GM18907 (cell line): Measurements from ENCODE around the gene C21orf58.
"Not testable (repeated sequence)": the region's sequence is repeated elsewhere in the genome, so short reads cannot be mapped to it uniquely, and the experiment has no call there.

Source experiments
- ATAC-seq: cut with Tn5 transposase; IDR thresholded peaks from one replicate; pipeline ENCODE4 v1.9.1; 2021; ENCODE audit warnings: mild to moderate bottlenecking, moderate library complexity; ENCODE audit not compliant: unreplicated experiment

The C21orf58 gene

GRCh38 chr21:46325073-46325912 is 1.6 kb upstream of the C21orf58 start:
- peak; percentile 10 for ATAC-seq

- peak; percentile 57 for ATAC-seq
These were observed 861 bp upstream of the C21orf58 start for GRCh38 chr21:46324390-46325072.

- peak; percentile 15 for ATAC-seq
These were observed 402 bp downstream of the C21orf58 start for GRCh38 chr21:46323227-46323709.

- no peak for ATAC-seq
These were observed 1.1 kb downstream of the C21orf58 start for GRCh38 chr21:46322351-46323226.

DNA sequence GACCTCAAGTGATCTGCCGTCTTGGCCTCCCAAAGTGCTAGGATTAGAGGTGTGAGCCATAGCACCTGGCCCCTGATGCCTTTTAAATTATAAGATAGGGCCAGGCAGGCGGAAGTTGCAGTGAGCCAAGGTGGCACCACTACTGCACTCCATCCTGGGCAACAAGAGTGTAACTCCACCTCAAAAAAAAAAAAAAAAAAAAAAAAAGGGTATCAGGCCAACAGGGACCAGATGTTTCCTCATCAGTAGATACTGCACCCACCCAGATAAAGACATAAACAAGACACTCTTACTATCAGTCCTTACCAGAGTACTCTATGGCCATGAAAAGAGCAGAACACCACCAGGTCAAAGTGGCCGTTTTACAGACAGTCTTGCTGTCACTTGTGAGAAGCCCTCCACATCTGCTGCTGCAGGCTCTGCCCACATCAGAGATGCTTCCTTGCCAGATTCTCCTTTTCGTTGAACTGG is 3.3 kb downstream of the C21orf58 start:
- ATAC-seq, result no peak

GRCh38 chr21:46319186-46319585 is 4.5 kb downstream of the C21orf58 start:
- ATAC-seq, result no peak

DNA sequence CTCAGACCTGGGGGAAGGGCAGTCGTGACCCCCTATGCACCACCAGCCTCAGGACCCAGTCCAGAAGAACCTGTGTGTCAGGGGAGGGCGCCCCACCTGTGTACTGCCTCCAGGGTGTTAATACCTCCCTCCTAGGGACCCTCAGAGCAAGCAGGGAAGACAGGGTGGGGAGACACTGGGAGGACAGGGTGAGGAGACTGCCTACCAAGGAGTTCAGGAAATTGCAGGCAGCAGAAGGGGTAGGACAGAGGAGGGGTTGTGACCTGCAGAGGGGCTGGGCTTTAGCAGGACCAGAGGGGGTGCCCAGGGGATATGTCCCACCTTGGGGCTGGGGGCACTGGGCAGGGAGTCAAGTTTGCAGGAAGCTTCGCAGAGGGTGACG is 5.2 kb downstream of the C21orf58 start:
- no peak for ATAC-seq

DNA sequence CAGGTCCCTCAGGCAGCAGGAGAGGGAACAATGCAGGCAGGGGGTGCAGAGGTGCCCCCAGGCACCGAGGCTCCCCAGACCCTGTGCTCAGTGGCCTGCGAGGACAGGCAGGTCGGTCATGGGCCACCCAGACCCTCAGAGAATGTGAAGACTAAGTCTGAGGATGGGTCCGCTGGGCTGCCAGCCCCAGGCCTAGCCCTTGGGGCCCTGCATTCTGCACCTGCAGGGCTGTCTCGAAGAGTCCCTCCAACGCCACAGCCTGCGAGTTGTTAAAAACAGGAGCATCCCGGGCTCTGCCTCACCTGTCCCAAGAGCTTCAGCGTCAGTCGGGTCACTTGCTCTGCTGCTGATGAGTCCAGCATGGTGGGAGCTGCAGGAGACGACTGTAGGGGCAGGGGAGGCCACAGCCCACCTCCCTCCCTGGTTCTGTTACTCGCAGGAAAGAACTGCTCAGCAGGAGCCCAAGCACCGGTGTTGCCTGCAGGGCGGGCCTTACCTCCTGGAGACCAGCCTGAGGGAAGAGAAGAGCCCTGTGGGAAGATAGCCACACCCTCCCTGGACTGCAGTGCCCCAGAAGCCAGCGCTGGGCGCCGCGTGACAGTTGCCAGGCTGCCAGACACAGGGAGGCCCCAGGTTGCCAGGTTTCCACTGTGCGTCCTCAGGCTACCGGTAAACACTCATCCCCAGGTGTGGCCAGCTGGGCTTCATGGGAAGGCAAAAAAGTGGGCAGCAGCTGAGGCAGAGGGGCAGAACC is 5.8 kb downstream of the C21orf58 start:
- ATAC-seq, result no peak

DNA sequence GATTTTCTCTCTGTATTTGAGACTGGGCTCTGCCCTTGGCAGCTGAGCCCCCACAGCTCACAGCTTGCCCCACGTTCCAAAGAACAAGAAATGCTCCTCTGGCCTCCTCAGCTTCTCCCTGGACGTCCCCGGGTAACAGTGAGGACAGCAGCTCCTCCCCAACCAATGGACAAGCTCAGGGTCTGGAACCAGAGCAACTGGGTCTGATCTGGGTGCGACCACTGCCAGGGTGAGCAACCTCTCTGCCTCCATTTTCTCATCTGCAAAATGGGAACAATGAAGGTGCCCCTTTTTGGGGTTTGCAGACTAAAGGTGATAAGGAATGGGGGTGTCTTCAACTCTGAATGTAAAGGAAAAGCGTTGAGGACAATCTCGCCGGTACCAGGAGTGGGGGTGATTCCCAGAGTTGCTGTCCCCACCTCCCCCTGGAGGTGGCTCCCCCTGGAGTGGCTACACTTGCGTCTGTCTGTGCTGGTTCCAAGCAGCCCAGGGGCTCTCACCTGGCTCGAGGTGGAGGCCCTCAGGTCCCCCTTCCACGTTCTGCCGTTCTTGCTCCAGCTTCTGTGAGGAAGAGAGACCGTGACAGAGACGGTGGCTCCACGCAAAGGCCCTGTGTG is 6.9 kb downstream of the C21orf58 start:
- no peak for ATAC-seq

DNA sequence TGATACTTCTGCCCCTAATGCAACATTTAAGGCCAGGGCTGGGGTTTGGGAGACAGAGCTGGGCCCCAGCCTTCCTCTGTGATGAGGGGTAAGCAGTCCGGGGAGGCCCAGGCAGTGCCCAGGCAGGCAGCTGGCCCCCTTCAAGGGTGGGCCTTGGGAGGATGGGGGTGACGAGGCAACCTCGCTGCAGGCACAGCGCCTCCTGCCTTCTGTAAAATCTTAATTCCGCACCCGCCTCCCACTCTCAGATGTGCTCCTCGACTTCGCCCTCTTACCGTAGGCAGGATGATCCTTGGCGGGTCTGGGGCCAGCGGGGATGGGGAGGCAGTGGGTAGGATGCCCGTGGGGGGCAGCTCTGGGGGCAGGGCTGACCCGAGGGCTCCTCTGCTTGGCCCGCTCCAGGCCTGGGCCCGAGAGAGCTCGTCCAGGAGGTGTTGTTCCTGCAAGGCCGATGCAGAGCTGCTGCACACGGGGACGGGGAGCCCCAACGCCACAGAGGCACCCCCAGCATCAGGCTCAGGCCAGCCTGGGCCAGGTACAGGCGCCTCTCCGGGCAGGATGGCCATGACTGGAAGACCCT is 9.1 kb downstream of the C21orf58 start:
- ATAC-seq, result no peak

- ATAC-seq, result no peak
These were observed 10.7 kb downstream of the C21orf58 start for GRCh38 chr21:46312949-46313348.

DNA sequence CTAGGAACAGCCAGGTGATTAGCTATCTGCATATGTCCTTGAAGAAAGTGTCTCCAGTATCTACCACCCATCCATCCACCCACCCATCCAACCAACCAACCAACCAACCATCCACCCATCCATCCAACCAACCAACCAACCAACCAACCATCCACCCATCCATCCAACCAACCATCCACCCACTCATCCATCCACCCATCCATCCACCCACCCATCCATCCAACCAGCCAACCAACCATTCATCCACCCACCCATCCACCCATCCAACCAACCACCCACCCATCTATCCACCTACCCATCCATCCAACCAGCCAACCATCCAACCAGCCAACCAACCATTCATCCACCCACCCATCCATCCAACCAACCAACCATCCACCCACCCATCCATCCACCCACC is 12.1 kb downstream of the C21orf58 start:
- ATAC-seq, result no peak

- ATAC-seq, result not testable (repeated sequence)
These were observed 13.4 kb downstream of the C21orf58 start for GRCh38 chr21:46310260-46310659.

DNA sequence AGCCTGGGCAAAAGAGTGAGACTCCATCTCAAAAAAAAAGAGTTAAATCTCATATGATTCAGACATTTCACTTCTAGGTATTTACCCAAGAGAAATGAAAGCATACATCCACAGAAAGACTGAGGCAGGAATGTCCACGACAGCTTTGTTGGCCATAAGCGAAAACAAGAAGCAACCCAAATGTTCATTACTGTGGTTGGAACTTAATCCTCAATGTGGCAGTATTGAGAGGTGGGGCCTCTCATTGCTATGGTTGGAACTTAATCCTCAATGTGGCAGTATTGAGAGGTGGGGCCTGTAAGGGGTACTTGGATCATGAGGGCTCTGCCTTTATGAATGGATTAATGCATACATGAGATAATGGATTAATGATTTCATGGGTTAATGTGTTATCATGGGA is 15.2 kb downstream of the C21orf58 start:
- no peak for ATAC-seq

DNA sequence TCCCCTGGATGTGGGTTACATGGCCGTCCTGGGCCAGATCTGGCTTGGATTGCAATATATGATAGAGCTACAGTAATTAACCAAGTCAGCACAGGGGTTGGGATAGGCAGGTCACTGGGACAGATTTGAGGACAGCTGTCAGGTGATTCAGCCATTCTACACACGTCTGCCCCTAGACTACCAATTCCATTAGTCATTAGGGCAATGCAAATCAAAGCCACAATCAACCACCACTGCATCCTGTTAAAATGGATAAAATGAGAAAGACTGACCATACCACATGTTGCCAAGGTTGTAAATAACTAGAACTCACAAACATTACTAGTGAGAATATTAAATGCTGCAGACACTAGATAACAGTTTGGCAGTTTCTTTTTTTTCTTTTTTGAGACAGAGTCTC is 16.0 kb downstream of the C21orf58 start:
- ATAC-seq, result no peak

DNA sequence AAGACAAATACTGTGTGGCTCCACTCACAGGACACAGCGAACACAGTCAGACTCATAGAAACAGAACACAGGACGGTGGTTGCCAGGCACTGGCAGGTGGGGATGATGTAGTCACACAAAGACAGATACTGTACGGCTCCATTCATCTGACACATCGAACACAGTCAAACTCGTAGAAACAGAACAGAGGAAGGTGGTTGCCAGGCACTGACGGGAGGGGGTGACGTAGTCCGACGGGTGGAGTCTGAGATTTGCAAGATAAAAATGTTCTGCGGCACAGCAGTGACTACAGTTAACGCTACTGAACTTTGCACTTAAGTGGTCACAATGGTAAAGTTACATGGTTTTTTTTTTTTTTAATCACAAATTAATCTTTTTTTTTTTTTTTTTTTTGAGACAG is 18.7 kb downstream of the C21orf58 start:
- no peak for ATAC-seq

DNA sequence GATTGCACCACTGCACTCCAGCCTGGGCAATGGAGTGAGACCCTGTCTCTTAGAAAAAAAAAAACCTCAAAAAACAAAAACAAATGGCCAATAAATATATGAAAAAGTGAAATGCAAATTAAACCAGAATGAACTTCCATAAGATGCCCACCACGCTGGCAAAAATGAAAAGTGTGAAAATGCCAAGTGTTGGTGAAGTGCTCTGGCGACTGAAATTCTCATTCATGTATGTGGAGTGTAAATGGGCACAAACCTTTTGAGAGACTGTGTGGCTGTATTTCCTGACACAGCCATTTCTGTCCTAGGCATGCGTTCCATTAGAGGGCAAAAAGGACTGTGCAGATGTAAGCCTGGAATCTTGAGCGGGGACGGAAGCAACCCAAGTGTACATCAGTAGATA is 19.2 kb downstream of the C21orf58 start:
- no peak for ATAC-seq

DNA sequence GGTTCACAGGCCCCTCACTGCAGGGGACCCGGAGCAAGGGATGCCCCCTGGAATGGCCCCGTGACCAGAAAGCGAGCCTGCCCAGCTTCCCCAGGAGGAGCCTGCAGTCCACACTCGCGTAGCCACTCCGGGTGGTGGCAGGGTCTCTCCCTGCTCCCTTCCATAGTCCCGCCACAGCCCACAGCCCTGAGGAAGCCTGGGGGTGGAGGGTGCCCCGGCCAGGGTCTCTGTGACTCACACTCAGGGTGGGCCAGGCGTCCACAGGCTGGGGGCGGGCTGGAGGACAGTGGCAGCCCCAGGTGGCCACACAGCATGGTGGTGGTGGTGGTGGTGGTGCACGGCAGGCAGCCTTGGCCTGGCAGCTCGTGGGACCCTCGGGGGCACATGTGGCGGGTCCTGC is 21.9 kb downstream of the C21orf58 start:
- no peak for ATAC-seq

DNA sequence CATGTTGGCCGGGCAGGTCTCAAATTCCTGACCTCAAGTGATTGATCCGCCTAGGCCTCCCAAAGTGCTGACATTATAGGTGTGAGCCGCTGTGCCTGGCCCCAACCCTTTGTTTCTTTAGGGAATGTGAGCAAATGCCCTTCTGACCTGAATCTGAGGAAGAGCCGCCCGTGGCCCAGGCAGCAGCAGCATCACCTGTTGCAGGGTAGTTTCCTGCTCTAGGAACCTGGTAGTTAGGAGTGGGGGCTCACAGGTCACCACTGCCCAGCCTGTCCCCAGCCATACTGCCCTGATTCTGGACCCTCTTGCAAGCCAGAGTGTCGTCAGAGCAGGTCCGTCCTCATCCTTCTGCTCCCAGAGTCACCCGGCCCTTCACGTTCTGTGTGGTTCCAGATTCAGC is 24.5 kb downstream of the C21orf58 start:
- ATAC-seq, result no peak
